ENCODE measurements around the gene DOCK11. TPM values are rescaled to one million over a fixed set of nuclear protein-coding genes. Genes with fewer than 3 reads are reported as not detected.
A peak's percentile ranks its signal among the peaks of the same experiment; 100 is the strongest.

Gene DOCK11
- total and polyA plus RNA-seq, 10 of the 15 experiments (the other 5 are each of a cell fraction or from before 2014, with no cell fraction given), result 16.3 to 30.7 (median 19.8) TPM

- Histone ChIP-seq H4K20me1 (ENCODE audit: control insufficient read depth, insufficient read depth) (no peaks in the 10 kb centered on the region), H3K4me3 (no peak overlapping the region), H3K4me2 (ENCODE audit: control insufficient read depth, insufficient read depth) (no peak overlapping the region), H3K9ac (ENCODE audit: control insufficient read depth, insufficient read depth, low read length) (no peak overlapping the region), H3K27me3 (replicated peaks in 1 of 2; ENCODE audit: control insufficient read depth in 2 of 2, insufficient read depth in 2 of 2, low read length in 1 of 2) (no peaks in the 10 kb centered on the region), H3K4me1 (ENCODE audit: control insufficient read depth, insufficient read depth, low read length) (no peaks in the 10 kb centered on the region), H3K36me3 (ENCODE audit: control insufficient read depth in 2 of 2, insufficient read depth in 2 of 2, low read length in 1 of 2) (peaks cover 0 to 2% of the 10 kb centered on the region in 2 experiments; a peak in 1 of 4 replicates), H3K79me2 (ENCODE audit: control insufficient read depth, insufficient read depth, low read length) (no peaks in the 10 kb centered on the region), H2AFZ (ENCODE audit: control insufficient read depth, low read depth, low read length) (no peak overlapping the region), H3K27ac (ENCODE audit: control insufficient read depth, insufficient read depth) (no peak overlapping the region), H3K9me3 (replicated peaks; ENCODE audit: control insufficient read depth, insufficient read depth, low read length) (no peaks in the 10 kb centered on the region)
- BruUV-seq (replicated peaks), result no TSS peak
- 36% methylated on average over 2 of the region's 2 CpGs for WGBS (ENCODE audit: insufficient coverage, insufficient replicate concordance, low lambda C conversion rate, missing lambda C conversion rate)
- ChIA-PET CTCF (interaction anchor here (0.8 to 7.4 kb wide), 2 partner anchors 11 to 15 kb away, joined by 3 to 62 read pairs; no protein-coding TSS in a partner anchor), POLR2A (no interaction called here), RAD21 (ENCODE audit: unreplicated experiment) (interaction anchor here (1.7 kb wide), 1 partner anchor 15 kb away, joined by 4 read pairs; no protein-coding TSS in a partner anchor), SMC1A (ENCODE audit: uncharacterized antibody, unreplicated experiment) (interaction anchor here (1.8 to 2.3 kb wide), 3 partner anchors 11 to 13 kb away, joined by 5 to 7 read pairs (median 5); no protein-coding TSS in a partner anchor)
- in situ Hi-C loops (cut with MboI) (no loop called here), intact Hi-C loops (cut with micrococcal nuclease; ENCODE audit: unreplicated experiment) (no loop called here)
- FAIRE-seq, result no peak
- TF ChIP-seq MTA2 (IDR thresholded peaks at IDR 0.05; ENCODE audit: low read depth) (no peak), FOXK2 (IDR thresholded peaks at IDR 0.05) (no peak), PAX8 (IDR thresholded peaks at IDR 0.05) (no peak), SPI1 (IDR thresholded peaks at IDR 0.05; ENCODE audit: borderline replicate concordance, insufficient read depth, low read depth, low read length) (no peak), IRF3 (IDR thresholded peaks at IDR 0.05) (no peak), POU2F2 (IDR thresholded peaks at IDR 0.05; ENCODE audit: borderline replicate concordance, low read depth, low read length) (no peak)
- ATAC-seq, result no peak
- no peak for DNase-seq (ENCODE audit: low read depth, low spot score)
These were observed 116.7 kb downstream of the DOCK11 start for GRCh38 chrX:118612290-118612689.

- ChIA-PET CTCF (interaction anchor here (1.0 to 7.4 kb wide), 5 partner anchors 9 to 194 kb away, joined by 3 to 62 read pairs (median 4); no protein-coding TSS in a partner anchor), POLR2A (no interaction called here), RAD21 (ENCODE audit: unreplicated experiment) (interaction anchor here (0.9 to 1.3 kb wide), 4 partner anchors 12 to 450 kb away, joined by 3 to 8 read pairs (median 4); no protein-coding TSS in a partner anchor), SMC1A (ENCODE audit: uncharacterized antibody, unreplicated experiment) (interaction anchor here (0.9 to 1.8 kb wide), 6 partner anchors 10 to 177 kb away, joined by 3 to 7 read pairs (median 4); no protein-coding TSS in a partner anchor)
- H3K4me3 ChIP-seq, result no peak overlapping the region
- intact Hi-C loops (cut with micrococcal nuclease; ENCODE audit: unreplicated experiment), result no loop called here
- H4K20me1 ChIP-seq (ENCODE audit: control insufficient read depth, insufficient read depth), result no peaks in the 10 kb centered on the region
- H3K9ac ChIP-seq (ENCODE audit: control insufficient read depth, insufficient read depth, low read length), result no peak overlapping the region
- H3K79me2 ChIP-seq (ENCODE audit: control insufficient read depth, insufficient read depth, low read length), result no peaks in the 10 kb centered on the region
- H3K27ac ChIP-seq (ENCODE audit: control insufficient read depth, insufficient read depth), result no peak overlapping the region
- H3K4me1 ChIP-seq (ENCODE audit: control insufficient read depth, insufficient read depth, low read length), result no peaks in the 10 kb centered on the region
- no TSS peak for BruUV-seq (replicated peaks)
- peaks cover 0 to 2% of the 10 kb centered on the region in 2 experiments; a peak in 1 of 4 replicates for H3K36me3 ChIP-seq (ENCODE audit: control insufficient read depth in 2 of 2, insufficient read depth in 2 of 2, low read length in 1 of 2)
- no peak overlapping the region for H3K4me2 ChIP-seq (ENCODE audit: control insufficient read depth, insufficient read depth)
- peak; percentile 7 for FAIRE-seq
- peak; percentile 74 for ATAC-seq
- DNase-seq (ENCODE audit: low read depth, low spot score), result no peak
- H2AFZ ChIP-seq (ENCODE audit: control insufficient read depth, low read depth, low read length), result no peak overlapping the region
- in situ Hi-C loops (cut with MboI), result no loop called here
- no peaks in the 10 kb centered on the region for H3K27me3 ChIP-seq (replicated peaks in 1 of 2; ENCODE audit: control insufficient read depth in 2 of 2, insufficient read depth in 2 of 2, low read length in 1 of 2)
- H3K9me3 ChIP-seq (replicated peaks; ENCODE audit: control insufficient read depth, insufficient read depth, low read length), result no peaks in the 10 kb centered on the region
- WGBS (ENCODE audit: insufficient coverage, insufficient replicate concordance, low lambda C conversion rate, missing lambda C conversion rate), result 4% methylated on average over 1 of the region's 1 CpG
- no peak for TF ChIP-seq STAT3 (IDR thresholded peaks at IDR 0.05; ENCODE audit: low read depth, low read length)
- TF ChIP-seq, protein P1, sequence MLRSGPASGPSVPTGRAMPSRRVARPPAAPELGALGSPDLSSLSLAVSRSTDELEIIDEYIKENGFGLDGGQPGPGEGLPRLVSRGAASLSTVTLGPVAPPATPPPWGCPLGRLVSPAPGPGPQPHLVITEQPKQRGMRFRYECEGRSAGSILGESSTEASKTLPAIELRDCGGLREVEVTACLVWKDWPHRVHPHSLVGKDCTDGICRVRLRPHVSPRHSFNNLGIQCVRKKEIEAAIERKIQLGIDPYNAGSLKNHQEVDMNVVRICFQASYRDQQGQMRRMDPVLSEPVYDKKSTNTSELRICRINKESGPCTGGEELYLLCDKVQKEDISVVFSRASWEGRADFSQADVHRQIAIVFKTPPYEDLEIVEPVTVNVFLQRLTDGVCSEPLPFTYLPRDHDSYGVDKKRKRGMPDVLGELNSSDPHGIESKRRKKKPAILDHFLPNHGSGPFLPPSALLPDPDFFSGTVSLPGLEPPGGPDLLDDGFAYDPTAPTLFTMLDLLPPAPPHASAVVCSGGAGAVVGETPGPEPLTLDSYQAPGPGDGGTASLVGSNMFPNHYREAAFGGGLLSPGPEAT (IDR thresholded peaks at IDR 0.05; ENCODE audit: low read depth), result no peak
- TF ChIP-seq RUNX3 (IDR thresholded peaks at IDR 0.05; ENCODE audit: low read length), result peak; percentile 49; the same call in 1 of the 2 replicates
- TF ChIP-seq IKZF2 (IDR thresholded peaks at IDR 0.05), result peak; percentile 53 to 63; a peak in 3 of 4 replicates
- TF ChIP-seq ASH2L (IDR thresholded peaks at IDR 0.05; ENCODE audit: borderline replicate concordance, low read depth), result no peak
These were observed 118.5 kb downstream of the DOCK11 start for GRCh38 chrX:118614150-118614549.
